Activated gamma-delta T cell (primary cell): ENCODE data around the gene ACOX1.
A peak's percentile ranks its signal among the peaks of the same experiment; 100 is the strongest.

Experiments
- DNase-seq: peaks from one replicate; lab custom pipeline; 2025; lab: John Stamatoyannopoulos, UW

ACOX1 gene

DNA sequence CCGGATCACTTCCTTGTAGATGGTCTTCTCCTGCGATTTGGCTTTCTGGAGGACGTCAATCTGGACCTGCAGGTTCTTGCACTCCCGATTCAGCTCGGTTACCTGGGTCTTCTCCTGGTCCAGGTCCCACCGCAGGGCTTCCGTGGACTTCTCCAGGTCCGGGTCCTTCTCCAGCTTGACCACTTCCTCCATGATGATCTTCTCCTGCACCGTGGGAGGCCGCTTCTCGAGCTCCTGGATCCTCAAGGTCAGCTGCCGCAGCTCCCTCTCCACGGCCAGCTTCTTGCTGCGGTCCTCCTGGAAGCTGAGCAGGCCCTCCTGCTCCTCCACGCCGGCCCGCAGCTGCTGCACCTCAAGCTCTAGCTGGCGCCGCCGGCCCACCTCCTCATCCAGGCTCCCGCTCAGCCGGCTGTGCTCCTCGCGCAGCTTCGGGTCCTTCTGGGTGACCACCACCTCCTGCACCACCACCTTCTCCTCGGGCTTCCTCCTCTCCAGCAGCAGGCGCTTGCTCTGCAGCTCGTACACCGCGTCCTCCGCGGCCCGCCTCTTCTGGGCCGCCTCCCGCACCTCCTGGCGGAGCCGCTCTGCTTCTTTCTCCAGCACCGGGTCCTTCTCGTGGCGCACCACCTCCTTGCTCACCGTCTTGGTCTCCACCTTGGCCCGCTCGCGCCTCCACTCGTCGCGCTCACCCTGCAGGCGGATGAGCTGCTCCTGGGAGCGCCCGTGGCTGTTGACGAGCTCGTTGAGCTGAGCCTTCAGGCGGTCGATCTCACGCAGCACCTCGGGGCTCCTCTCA lies 29.9 kb upstream of the ACOX1 start:
- DNase-seq: no peak

DNA sequence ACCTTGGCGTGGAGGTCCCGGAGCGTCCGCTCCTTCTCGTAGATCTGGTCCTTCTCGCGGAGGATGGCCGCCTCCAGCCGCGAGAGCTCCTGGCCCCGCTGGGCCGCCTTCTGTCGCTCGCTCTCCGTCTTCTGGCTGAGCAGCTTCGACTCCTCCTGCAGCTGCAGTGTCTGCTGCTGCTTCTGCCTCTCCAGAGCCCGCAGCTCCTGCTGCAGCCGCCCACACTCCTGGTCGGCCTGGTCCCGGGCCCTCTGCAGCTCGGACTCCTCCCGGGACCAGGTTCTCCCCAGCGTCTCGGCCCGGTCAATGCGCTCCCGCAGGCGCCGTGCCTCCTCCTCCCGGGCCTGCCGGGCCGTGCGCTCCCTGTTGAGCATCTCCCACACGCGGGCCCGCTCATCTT lies 29.2 kb upstream of the ACOX1 start:
- no peak for DNase-seq

DNA sequence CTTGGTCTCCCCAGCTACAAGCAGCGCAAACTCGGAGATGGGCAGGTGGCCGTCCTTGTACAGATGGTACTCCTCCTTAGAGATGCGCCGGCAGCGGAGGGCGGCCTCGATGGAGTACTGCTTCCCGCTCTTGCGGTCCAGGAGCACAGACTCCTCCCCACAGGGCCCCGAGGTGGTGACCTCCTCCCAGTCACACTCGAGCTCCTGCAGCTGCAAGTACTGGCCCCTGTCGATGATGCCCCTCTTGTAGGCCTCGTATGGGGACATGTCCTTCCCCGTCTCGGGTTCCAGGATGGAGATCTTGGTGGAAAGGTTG lies 28.8 kb upstream of the ACOX1 start:
- no peak for DNase-seq

DNA sequence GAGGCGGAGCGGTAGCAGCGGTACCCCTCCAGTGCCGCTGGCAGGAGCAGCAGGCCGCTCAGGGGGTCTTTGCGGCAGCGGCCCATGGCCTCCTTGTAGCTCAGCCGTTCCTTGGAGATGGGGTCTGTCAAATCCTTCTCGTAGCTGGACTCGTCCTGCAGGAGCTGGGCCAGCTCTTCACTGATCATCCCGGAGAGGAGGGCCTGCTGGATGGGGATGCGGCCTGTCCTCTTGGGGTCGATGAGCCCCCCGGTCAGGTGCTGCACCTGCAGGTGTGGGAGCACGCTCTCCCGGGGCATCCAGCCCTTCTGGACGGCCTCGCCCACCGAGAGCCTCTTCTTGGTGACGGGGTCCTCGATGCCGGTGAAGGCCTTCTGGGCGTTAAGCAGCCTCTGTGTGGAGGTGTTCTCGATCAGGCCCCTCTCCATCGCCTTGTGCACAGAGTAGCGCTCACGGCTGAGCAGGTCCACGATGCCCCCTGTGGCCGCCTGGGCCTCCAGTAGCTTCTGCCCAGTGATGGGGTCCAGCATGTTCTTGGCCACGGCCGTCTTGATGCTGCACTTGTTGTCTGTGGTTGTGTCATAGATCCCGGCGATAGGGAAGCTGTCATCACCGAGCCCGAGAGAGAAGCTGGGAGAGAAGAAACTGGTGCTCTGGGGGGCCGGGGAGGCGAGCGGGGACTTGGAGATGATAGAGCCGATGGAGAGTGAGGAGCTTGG lies 28.3 kb upstream of the ACOX1 start:
- no peak for DNase-seq

DNA sequence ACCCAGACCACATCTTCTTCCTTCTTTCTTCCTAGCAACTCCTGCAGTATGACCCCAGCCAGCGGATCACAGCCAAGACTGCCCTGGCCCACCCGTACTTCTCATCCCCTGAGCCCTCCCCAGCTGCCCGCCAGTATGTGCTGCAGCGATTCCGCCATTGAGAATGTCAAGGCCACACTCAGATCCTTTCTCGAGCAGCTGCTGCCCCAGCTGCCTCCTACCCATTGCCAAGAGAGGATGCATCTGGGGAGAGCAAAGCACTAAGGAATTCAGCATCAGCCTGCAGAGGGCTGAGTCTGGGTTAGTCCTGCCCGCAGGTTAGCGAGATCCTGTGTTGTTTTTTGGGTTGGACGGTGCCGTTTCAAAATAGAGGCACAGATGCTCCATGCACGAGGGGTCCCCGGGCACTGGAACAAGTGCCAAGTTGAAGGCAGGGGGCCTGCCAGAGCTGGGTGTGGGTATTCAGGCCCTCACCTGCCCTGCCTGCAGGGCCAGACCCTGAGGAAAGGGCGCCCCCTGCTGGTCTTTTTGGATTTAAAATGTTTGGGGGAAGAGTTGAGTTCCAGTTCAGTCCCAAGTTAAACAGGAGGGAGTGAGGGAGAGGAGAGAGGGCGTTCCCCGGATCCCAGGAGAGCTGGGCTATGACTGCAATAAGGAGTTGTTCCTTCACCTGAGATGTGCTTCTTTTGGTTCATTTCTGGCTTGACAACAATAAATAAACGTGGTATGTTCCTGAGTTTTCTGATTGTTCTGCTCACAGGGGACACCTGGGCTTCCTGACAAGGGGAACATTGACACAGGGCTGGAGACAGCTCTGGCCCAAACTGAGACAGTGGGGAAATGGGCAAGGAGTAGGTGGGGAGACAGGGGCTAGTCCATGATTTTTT lies 26.5 kb upstream of the ACOX1 start:
- DNase-seq: no peak

DNA sequence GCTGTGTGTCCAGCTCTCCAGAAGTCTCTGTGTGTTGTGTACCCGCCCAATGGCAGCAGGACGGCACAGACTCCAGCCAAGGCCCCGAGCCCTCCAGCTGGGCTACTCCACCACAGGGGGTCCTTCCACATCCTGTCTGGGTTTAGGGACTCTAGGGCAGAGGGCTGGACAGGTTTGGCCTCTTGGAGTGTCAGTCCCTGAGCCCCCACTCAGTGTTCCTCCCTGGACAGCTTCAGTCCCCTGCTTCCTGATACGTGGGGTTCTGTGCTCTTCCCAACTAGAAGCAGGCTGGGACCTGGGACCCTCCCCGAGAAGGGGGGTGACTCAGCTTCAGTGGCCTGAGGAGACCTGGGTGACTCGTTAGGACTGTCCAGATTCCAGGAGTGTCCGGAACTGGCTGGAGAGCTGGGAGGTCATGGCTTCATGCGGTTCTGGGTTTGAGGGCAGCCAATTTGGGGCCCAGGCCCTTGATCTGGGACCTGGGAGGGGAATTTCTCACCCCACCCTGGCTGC lies 25.8 kb upstream of the ACOX1 start:
- no peak for DNase-seq

DNA sequence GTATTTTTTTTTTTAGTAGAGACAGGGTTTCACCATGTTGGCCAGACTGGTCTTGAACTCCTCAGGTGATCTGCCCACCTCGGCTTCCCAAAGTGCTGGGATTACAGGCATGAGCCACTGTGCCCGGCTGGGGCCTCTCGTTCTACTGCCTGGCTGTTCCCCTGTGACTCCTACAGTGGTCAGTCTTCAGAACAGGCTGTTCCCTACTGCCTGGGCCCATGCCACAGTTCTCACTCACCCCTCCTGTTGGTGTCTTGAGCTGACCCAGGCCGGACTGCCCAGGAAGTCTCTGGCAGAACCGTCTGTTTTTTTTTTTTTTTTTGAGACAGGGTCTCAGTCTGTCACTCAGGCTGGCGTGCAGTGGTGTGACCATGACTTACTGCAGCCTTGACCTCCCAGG lies 24.9 kb upstream of the ACOX1 start:
- DNase-seq: no peak

DNA sequence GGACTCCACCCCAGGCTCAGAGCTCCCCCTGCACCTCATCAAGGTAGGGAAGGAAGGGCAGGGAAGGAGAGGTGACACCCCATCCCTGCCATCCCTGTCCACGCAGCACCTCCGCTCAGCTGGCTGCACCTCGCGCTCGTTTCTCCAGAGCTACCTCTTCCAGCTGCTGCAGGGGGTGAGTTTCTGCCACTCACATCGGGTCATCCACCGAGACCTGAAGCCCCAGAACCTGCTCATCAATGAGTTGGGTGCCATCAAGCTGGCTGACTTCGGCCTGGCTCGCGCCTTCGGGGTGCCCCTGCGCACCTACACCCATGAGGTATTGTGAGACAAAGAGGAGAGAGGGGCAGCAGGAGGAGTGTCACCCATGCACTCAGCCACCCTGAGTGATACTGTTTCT lies 23.1 kb upstream of the ACOX1 start:
- no peak for DNase-seq

DNA sequence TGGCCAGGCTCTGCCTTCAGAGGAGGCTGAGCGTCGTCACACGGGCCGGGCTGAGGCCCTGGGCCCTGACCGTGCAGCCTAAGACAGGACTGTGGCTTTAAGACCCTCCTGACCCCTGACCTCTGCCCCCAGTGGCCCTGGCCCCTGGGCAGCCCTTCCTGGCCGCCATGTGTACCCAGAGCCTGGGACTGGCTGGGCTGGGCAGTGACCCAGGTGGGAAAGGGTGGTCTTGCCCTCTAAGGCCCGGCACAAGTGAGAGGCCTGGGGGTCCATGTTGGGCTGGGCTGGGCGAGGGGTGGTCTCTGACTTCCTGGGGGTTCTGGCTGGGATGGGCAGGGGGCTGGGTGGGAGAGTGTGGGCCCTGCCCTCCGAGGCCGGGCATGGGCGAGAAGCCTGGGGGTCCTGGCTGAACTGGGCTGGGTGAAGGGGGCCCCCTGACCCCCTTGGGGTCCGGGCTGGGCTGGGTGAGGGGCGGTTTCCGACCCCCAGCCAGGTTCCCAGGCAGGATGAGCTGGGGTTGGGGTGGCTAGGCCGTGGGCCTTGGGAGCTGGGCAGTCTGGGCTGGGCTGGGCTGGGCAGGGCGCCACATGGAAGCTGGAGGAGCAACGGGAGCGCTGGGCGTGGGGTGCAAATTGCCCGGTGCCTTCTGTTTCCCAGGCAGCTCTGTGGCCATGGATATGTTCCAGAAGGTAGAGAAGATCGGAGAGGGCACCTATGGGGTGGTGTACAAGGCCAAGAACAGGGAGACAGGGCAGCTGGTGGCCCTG lies 22.0 kb upstream of the ACOX1 start, which contains the start of gene CDK3:
CDK3 (plus strand) TSS at position 101 of the 767 bp plus-strand sequence; CDS start at position 672, 571 bp downstream.
- DNase-seq: no peak

DNA sequence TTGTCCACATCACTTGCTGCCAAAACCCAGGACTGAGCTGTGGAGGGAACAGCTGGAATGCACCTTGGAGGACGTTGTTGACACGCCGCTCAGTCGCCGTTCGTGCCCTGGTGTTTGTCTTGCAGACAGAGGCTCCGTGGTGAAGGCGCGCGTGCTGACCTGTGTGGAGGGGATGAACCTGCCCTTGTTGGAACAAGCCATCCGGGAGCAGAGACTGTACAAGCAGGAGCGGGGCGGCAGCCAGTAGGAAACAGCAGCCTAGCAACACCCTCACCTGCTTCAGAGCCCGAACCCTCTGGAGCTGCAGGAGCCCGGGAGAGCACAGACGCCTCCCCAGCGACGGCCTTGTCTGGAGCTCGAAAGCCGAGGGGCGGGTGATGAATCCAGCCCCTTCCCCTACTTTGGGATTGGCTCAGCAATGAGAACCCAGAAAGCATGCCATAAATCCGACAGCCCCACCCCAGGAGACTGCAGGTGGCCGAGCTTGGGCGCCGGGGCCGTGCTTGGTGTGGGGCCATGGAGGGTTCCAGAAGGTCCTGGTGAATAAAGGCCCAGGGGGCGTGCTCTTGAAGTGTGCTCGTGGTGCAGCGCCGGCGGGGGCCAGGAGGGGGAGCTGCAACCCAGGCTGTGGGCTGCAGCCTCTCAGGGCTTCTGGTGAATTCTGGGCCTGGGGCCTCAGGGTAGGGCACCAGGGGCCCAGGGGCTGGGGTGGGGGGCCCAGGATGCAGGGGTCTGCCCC lies 21.2 kb upstream of the ACOX1 start:
- DNase-seq: peak; percentile 41

DNA sequence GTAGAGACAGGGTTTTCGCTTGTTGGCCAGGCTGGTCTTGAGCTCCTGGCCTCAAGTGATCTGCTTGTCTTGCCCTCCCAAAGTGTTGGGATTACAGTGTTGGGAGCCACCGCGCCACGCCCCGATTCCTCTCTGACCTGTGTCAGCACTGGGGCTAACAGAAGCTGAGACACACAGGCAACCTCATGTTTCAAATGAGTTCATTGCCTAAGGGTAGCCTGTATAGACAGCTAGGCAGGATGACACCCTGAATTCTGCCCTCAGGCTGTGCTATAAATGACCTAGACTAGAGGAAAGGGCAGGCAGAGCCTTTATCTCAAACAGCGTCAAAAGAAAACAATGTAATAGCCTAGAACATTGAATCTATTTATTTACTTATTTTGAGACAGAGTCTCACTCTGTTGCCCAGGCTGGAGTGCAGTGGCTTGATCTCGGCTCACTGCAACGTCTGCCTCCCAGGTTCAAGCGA lies 19.4 kb upstream of the ACOX1 start:
- DNase-seq: no peak

DNA sequence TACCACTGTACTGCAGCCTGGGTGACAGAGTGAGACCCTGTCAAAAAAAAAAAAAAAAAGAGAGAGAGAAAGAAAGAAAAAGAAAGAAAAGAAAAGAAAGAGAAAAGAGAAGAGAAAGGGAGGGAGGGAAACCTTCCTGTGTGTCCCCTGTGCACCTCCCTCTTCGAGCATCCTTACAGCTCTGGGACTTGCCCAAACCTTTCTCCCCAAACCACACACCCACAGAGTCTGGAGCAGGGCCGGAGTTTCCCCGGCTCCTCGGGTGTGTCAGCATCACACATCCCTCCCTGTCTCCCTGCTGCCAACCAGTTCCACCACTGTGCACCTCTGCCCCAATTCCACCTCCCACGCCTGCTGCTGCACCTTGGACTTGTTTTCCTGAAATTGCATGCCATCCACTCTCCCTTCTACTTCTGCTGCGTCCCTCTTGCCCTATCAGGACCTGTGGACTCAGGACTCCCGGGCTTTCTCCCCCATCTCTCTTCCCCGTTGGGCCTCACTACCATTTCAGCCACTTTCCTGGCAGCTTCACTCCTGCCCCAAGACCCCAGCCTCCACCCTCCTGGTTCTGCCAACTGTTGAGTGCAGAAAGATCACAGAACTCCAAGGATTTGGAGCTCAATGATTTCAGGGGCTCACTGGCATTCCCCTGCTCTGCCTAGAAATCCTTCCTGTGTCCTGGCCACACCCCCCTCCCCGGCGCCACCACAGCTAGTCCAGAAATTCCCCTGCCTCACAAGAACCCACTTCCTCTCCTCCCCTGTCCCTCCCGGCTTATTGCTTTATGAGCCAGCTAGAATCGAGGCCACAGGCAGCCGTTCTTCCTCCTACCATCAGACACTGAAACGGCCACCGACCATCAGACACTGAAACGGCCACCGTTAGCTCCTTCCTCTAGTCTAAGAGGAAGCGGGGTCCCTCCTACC lies 18.0 kb upstream of the ACOX1 start:
- DNase-seq: no peak

DNA sequence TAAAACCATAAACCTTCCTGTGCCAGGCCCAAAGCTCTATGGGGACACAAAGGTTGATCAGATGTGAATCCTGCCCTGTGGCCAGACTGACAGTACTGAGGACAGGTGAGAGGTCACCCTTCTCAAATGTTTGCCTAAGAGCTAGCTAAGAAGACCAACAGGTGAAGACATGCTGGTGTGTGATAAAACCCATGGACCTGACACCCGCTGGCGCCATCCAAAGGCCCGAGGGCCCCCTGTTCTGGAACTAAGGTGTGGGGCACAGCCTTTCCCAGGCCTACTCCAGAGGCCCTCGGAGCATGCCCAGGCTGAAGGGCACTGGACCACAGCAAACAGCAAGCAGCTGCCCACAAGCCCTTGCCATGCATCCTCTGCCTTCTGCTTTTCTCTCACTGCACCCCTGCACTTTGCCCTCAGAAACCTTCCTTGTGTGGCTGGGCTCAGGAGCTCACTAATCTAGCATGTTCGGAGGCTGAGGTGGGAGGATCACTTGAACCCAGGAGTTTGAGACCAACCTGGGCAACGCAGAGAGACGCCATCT lies 16.5 kb upstream of the ACOX1 start:
- DNase-seq: no peak

DNA sequence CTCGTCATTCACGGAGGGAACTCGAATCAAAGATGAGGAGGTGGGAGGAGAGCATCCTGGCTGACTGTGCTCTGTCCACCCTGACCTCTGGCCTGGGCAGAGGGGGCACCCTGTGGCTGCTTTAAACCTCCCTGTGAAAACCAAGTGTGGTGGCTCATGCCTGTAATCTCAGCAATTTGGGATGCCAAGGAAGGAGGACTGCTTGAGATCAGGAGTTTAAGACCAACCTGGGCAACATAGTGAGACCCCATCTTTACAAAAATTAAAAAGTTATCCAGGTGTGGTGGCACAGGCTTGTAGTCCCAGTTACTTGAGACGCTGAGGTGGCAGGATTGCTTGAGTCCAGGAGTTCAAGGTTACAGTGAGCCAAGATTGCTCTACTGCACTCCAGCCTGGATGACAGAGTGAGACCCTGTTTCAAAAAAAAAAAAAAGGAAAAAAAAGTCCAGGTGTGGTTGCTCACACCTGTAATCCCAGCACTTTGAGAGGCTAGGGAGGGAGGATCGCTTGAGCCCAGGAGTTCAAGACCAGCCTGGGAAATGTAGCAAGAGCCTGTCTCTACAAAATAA lies 15.9 kb upstream of the ACOX1 start:
- DNase-seq: no peak

DNA sequence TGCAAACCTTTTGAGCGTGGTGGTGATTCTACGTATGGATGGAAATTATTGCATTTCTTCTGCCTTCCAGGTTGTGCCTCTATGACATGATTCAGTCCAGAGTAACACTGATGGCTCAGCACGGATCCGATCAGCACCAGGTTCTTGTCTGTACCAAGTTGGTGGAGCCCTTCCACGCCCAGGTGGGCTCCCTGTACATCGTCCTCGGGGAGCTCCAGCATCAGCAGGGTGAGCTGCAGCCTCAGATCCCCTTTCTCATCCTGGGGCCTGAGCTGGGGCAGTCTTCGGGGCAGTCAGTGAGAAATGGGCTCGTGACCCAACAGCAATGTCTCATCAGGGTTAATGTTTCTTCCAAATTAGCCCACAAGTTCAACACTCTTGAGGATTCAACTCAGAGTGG lies 12.4 kb upstream of the ACOX1 start:
- DNase-seq: no peak

DNA sequence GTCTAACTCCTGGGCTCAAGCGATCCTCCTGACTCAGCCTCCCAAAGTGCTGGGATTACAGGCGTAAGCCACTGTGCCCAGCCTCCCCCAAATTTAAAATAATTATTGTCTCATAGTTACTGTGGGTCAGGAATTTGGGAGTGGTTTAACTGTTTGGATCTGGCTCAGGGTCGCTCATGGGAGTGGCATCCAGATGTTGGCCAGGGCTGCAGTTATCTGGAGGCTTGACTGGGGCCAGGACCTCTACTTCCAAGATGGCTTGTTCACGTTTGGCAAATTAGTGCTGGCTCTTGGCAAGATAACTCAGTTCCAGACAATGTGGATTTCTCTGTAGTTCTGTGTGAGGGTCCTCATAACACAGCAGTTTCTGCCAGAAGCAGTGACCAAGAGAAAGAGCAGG lies 8.1 kb upstream of the ACOX1 start:
- no peak for DNase-seq

DNA sequence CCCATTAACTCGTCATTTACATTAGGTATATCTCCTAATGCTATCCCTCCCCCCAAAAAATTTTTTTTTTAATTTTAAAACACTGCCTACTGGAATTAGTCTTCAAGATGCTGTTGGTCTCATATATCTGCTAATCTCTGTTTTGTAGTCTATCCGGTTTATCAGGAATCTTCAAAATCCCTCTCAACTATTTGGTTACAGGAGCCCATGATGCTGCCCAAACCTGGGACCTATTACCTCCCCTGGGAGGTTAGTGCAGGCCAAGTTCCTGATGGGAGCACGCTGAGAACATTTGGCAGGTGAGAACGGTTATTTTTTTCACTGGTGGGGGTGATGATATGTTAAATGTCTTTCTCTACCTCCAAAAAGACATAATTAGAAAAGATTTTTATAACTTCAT lies 7.0 kb upstream of the ACOX1 start:
- no peak for DNase-seq

DNA sequence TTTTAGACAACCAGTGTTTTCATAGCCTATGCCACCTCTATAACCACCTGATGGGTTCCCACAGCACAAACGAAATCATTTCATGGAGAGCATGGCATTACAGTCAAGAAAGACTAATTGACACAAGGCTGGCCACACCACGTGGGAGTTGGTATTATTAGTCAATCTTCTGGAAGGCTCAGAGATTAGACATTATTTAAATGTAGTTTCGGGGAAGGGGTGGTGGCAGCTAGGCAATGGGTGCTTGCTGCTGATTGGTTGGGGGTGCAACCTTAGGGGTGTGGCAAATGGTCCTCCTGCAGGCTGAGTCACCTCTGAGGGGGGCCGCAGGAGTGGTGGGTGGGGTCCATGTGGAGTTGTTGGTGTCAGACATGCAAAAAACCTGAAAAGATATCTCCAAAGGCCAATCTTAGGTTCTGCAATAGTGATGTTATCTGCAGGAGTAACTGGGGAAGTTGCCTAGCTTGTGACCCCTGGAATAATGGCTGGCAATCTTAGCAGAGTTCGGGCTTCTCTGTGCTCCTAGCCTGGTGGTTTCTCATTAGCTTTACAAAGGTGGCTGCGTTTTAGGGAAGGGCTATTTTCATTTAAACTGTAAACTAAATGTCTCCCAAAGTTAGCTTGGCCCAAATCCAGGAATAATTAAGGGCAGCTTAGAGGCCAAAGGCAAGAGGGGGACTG lies 4.7 kb upstream of the ACOX1 start:
- no peak for DNase-seq
